ENCODE measurements around the gene PDIA3. TPM values are rescaled to one million over a fixed set of nuclear protein-coding genes. Genes with fewer than 3 reads are reported as not detected.

Gene PDIA3
- total and polyA plus RNA-seq, 2 of the 13 experiments (the other 11 are each of a cell fraction or from before 2014, with no cell fraction given) = 238 to 433 TPM

DNA sequence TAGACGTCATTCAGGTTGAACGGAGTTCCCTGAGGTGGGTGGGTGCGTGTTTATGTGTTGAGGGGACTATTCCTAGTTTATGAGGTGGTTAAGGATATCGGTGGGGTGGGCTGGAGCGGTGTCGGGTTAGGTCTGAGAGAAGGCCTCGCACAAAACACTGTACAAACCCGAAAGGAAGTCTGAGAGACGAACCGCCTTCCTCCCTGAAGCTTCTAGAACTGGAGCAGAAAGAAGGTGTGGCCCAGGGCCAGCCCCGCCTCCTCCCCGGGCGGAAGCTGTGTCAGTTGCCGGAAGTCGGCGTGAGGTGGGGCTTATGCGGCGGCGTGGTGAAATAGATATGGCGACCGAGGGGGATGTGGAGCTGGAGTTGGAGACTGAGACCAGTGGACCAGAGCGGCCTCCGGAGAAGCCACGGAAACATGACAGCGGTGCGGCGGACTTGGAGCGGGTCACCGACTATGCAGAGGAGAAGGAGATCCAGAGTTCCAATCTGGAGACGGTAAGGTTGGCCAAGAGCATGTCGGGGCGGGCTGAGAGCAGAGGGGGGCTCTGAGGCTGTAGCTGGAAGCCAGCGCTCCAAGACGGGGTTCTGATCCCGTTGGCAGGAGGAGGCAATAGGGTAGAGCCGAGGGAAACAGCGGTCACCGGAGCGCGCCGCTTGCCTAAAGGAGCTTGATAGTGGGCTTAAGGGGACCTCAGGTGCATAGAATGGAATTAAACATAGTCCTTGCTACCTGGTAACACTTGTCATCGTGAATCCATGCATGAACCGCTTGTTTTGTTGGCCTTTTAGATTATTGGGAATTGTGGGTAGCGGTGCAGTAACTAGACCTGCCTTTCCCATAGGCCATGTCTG is 54.3 kb downstream of the PDIA3 start, which contains the start of gene HYPK (continued):
- TF ChIP-seq, protein P1, sequence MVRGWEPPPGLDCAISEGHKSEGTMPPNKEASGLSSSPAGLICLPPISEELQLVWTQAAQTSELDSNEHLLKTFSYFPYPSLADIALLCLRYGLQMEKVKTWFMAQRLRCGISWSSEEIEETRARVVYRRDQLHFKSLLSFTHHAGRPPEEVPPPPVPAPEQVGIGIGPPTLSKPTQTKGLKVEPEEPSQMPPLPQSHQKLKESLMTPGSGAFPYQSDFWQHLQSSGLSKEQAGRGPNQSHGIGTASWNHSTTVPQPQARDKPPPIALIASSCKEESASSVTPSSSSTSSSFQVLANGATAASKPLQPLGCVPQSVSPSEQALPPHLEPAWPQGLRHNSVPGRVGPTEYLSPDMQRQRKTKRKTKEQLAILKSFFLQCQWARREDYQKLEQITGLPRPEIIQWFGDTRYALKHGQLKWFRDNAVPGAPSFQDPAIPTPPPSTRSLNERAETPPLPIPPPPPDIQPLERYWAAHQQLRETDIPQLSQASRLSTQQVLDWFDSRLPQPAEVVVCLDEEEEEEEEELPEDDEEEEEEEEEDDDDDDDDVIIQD (CRISPR knock-in tag; IDR thresholded peaks at IDR 0.05; ENCODE audit: low read depth) = no peak; the same call in 1 of the 2 replicates
- TF ChIP-seq, protein P2, sequence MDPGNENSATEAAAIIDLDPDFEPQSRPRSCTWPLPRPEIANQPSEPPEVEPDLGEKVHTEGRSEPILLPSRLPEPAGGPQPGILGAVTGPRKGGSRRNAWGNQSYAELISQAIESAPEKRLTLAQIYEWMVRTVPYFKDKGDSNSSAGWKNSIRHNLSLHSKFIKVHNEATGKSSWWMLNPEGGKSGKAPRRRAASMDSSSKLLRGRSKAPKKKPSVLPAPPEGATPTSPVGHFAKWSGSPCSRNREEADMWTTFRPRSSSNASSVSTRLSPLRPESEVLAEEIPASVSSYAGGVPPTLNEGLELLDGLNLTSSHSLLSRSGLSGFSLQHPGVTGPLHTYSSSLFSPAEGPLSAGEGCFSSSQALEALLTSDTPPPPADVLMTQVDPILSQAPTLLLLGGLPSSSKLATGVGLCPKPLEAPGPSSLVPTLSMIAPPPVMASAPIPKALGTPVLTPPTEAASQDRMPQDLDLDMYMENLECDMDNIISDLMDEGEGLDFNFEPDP (CRISPR knock-in tag; conservative IDR thresholded peaks at IDR 0.05) = 0 out of 2 replicates have a peak, but pooled peaks have one; percentile 53
- no peak for TF ChIP-seq ZNF30 (CRISPR knock-in tag; IDR thresholded peaks at IDR 0.05)
- TF ChIP-seq ZEB1 (IDR thresholded peaks at IDR 0.05; ENCODE audit: insufficient replicate concordance, low read depth) = no peak
- TF ChIP-seq ZFP36L1 (CRISPR knock-in tag; IDR thresholded peaks at IDR 0.05) = peak; percentile 75; the same call in 1 of the 2 replicates
- peak; percentile 90 for TF ChIP-seq ZNF891 (CRISPR knock-in tag; IDR thresholded peaks at IDR 0.05)
- TF ChIP-seq GTF3A (CRISPR knock-in tag; conservative IDR thresholded peaks at IDR 0.05) = 0 out of 2 replicates have a peak, but pooled peaks have one; percentile 31
- no peak for TF ChIP-seq ADNP (CRISPR knock-in tag; IDR thresholded peaks at IDR 0.05)
- TF ChIP-seq TCF7 (IDR thresholded peaks at IDR 0.05; ENCODE audit: low read depth) = no peak
- TF ChIP-seq, protein P3, sequence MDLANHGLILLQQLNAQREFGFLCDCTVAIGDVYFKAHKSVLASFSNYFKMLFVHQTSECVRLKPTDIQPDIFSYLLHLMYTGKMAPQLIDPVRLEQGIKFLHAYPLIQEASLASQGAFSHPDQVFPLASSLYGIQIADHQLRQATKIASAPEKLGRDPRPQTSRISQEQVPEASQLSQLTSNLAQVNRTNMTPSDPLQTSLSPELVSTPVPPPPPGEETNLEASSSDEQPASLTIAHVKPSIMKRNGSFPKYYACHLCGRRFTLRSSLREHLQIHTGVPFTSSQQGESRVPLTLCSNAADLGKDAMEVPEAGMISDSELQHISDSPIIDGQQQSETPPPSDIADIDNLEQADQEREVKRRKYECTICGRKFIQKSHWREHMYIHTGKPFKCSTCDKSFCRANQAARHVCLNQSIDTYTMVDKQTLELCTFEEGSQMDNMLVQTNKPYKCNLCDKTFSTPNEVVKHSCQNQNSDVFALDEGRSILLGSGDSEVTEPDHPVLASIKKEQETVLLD (CRISPR knock-in tag; IDR thresholded peaks at IDR 0.05; ENCODE audit: low read depth) = no peak
- no peak; the same call in 1 of the 2 replicates for TF ChIP-seq DNMT3B (CRISPR knock-in tag; conservative IDR thresholded peaks at IDR 0.05)
- TF ChIP-seq, protein P4, sequence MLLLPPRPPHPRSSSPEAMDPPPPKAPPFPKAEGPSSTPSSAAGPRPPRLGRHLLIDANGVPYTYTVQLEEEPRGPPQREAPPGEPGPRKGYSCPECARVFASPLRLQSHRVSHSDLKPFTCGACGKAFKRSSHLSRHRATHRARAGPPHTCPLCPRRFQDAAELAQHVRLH (CRISPR knock-in tag; IDR thresholded peaks at IDR 0.05; ENCODE audit: borderline replicate concordance, low read depth) = peak; percentile 68; the same call in 1 of the 2 replicates
- TF ChIP-seq YY1 (IDR thresholded peaks at IDR 0.05; ENCODE audit: insufficient read depth, insufficient replicate concordance, low read depth, low read length) = peak; percentile 92
- TF ChIP-seq CCDC6 (CRISPR knock-in tag; IDR thresholded peaks at IDR 0.05) = peak; percentile 47; the same call in 1 of the 2 replicates
- peak; percentile 40; the same call in 1 of the 2 replicates for TF ChIP-seq RARA (CRISPR knock-in tag; IDR thresholded peaks at IDR 0.05)
- 0 out of 2 replicates have a peak, but pooled peaks have one; percentile 39 for TF ChIP-seq CBFB (CRISPR knock-in tag; IDR thresholded peaks at IDR 0.05)
- peak; percentile 91 for TF ChIP-seq POLR2G (IDR thresholded peaks at IDR 0.05; ENCODE audit: low read depth, low read length)
- peak; percentile 50; the same call in 1 of the 2 replicates for TF ChIP-seq ZFP37 (CRISPR knock-in tag; IDR thresholded peaks at IDR 0.05; ENCODE audit: borderline replicate concordance)
- no peak for TF ChIP-seq SMAD1 (CRISPR knock-in tag; IDR thresholded peaks at IDR 0.05; ENCODE audit: borderline replicate concordance, low read depth)
- TF ChIP-seq, protein P5, sequence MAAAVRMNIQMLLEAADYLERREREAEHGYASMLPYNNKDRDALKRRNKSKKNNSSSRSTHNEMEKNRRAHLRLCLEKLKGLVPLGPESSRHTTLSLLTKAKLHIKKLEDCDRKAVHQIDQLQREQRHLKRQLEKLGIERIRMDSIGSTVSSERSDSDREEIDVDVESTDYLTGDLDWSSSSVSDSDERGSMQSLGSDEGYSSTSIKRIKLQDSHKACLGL (CRISPR knock-in tag; IDR thresholded peaks at IDR 0.05) = peak; percentile 66; the same call in 1 of the 2 replicates
- TF ChIP-seq GTF2F1 (IDR thresholded peaks at IDR 0.05; ENCODE audit: low read length) = no peak
- peak; percentile 32; the same call in 1 of the 2 replicates for TF ChIP-seq RXRB (CRISPR knock-in tag; IDR thresholded peaks at IDR 0.05; ENCODE audit: borderline replicate concordance)
- peak; percentile 90 for TF ChIP-seq TAF1 (CRISPR knock-in tag; IDR thresholded peaks at IDR 0.05)

Data from HepG2 (cell line).